ENCODE results near the gene CFAP99. TPM values are rescaled to one million over a fixed set of nuclear protein-coding genes. Genes with fewer than 3 reads are reported as not detected.

CFAP99 gene
- total and polyA plus RNA-seq, 2 experiments from 2014 or later, result not detected

GRCh38 chr4:2485956-2486355, 67.2 kb downstream of the CFAP99 start (continued):
- TF ChIP-seq REST (IDR thresholded peaks at IDR 0.05; ENCODE audit: unreplicated experiment), result no peak
- TF ChIP-seq NANOG (IDR thresholded peaks at IDR 0.05; ENCODE audit: borderline replicate concordance), result no peak
- no peak for TF ChIP-seq STAT1 (IDR thresholded peaks at IDR 0.05; ENCODE audit: unreplicated experiment)
- TF ChIP-seq ZNF331 (CRISPR knock-in tag; IDR thresholded peaks at IDR 0.05; ENCODE audit: low read depth), result no peak
- TF ChIP-seq CTCF (conservative IDR thresholded peaks at IDR 0.05; ENCODE audit: low read depth in 2 of 2), result no peak
- no peak for TF ChIP-seq EZH2 (IDR thresholded peaks at IDR 0.05; ENCODE audit: low read depth, unreplicated experiment)

- no peaks in the 10 kb centered on the region for H3K9me3 Mint-ChIP-seq
- H3K4me1 Mint-ChIP-seq, result peaks cover 44% of the 10 kb centered on the region
Measured at GRCh38 chr4:2486981-2487380, 68.2 kb downstream of the CFAP99 start.

More at GRCh38 chr4:2486981-2487380, 68.2 kb downstream of the CFAP99 start:
- Mint-ChIP-seq H3K4me3 (no peak overlapping the region), H3K36me3 (ENCODE audit: low read depth) (peaks cover 30% of the 10 kb centered on the region), H3K27ac (no peak overlapping the region; the same call in 1 of the 2 replicates), H3K27me3 (ENCODE audit: insufficient read depth, low read depth, poor library complexity) (peaks cover 7% of the 10 kb centered on the region)
- H3K4me1 ChIP-seq (ENCODE audit: insufficient read depth), result peaks cover 27% of the 10 kb centered on the region
- no peak for DNase-seq (ENCODE audit: low spot score)
- H3K4me3 ChIP-seq, result no peak overlapping the region
- ATAC-seq, result no peak
- TF ChIP-seq ZNF331 (CRISPR knock-in tag; IDR thresholded peaks at IDR 0.05; ENCODE audit: low read depth) (no peak), EZH2 (IDR thresholded peaks at IDR 0.05; ENCODE audit: low read depth, unreplicated experiment) (no peak), EZH2phosphoT487 (IDR thresholded peaks at IDR 0.05; ENCODE audit: unreplicated experiment) (no peak), CTCF (conservative IDR thresholded peaks at IDR 0.05; ENCODE audit: low read depth in 2 of 2) (no peak), ETS1 (IDR thresholded peaks at IDR 0.05) (no peak)
- H3K4me2 ChIP-seq, result no peak overlapping the region
- peaks cover 11% of the 10 kb centered on the region; the same call in 1 of the 2 replicates for H3F3A ChIP-seq (replicated peaks; ENCODE audit: low read depth)
- H2AFZ ChIP-seq, result no peak overlapping the region
- H3K9me2 ChIP-seq (ENCODE audit: insufficient read depth), result no peaks in the 10 kb centered on the region
- H3K27me3 ChIP-seq (ENCODE audit: insufficient read depth), result no peaks in the 10 kb centered on the region
- H3K79me2 ChIP-seq (replicated peaks; ENCODE audit: insufficient read depth), result peaks cover 100% of the 10 kb centered on the region
- H3K27ac ChIP-seq (ENCODE audit: low read depth), result no peak overlapping the region
- H4K20me1 ChIP-seq (replicated peaks; ENCODE audit: insufficient read depth), result peaks cover 85% of the 10 kb centered on the region
- H3K36me3 ChIP-seq (ENCODE audit: insufficient read depth), result peaks cover 14% of the 10 kb centered on the region

All from GM23338 (cell line).